NCI-H1417 treated with DMSO at 0.1 percent for 48 hours (cell line): Measurements from ENCODE around the gene DPAGT1.
"Not testable (repeated sequence)": the region's sequence is repeated elsewhere in the genome, so short reads cannot be mapped to it uniquely, and the experiment has no call there.

Experiments
- DNase-seq: peaks from one replicate; lab custom pipeline; 2025; lab: John Stamatoyannopoulos, UW

DPAGT1 gene

DNA sequence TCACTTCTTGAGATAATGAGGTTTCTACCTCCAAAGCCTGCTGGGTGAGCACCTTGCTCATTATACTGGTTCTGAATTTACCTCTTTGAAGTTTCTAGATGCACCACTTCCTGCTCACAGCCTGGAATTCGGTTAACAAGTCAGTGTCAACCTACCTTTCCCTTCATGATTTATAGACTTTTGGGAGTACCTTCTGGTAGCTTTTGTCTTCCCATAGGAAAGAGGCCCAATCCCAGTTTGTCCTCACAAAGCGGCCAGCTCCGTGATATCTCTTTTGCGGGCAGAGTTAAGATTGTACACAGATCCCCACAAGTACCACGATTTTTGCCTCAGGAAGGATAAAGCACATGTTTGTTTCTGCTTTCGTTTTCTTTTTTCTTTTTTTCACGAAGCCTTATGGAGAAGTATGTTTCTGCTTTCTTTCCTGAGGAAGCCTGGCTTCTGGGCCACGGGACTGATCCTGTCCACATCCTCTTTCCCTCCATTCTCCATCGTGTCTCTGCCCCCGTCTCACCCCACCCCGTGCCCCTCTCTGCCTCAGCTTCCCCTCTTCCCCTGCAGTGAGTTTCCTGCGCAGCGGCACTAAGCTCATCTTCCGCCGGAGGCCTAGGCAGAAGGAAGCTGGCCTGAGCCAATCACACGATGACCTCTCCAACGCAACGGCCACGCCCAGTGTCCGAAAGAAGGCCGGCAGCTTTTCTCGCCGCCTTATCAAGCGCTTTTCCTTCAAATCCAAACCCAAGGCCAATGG lies 14.0 kb upstream of the DPAGT1 start:
- DNase-seq: no peak

GRCh38 chr11:119114351-119114750 lies 12.7 kb upstream of the DPAGT1 start:
- no peak for DNase-seq

- DNase-seq: no peak
These were observed 12.1 kb upstream of the DPAGT1 start for GRCh38 chr11:119113716-119114115.

DNA sequence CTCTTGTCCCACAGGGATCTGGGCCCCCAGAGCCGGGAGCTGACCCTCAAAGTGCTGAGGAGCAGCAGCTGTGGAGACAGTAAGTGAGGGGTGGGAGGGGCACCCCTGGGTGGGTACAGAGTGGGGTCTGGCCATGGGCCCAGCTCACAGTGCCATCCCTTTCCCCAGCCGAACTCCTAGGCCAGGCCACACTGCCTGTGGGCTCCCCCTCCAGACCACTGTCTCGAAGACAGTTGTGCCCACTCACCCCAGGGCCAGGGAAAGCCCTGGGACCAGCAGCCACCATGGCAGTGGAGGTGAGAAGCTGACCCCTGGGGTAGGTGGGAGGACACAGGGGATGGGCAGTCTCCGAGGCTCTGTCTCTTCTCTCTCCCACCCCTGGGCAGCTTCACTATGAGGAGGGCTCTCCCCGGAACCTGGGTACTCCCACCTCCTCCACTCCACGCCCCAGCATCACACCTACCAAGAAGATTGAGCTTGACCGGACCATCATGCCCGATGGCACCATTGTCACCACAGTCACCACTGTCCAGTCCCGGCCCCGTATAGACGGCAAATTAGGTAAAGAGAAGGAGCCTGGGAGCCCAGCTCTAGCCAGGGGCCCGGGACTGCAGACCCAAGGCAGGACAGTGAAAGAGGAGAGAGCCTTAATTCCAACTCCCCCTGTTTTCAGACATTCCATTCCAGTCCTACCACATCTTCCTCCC lies 10.8 kb upstream of the DPAGT1 start:
- no peak for DNase-seq

DNA sequence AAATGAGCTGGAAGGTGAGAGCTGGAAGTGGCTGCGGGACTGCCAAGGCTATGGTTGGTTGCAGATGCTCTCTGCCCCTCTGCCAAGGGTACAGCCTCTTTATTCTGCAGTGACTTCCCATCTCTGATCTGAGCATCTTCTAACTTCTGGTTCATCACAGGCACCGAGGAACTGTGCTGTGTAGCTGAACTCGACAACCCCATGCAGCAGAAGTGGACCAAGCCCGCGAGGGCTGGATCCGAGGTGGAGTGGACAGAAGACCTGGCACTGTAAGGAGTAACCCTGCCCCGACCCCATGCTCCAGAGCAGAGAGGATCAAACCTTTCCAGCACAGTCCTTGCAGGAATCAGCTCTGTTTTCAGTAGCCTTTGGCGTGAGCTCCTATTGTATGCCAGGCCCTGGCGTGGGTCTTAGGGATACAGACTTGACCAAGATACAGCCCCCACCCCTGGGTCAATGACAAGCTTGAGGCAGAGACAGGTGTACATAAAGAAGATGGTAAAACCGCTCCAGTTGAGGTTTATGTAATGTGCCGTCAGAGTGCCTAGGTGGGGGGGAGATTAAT lies 9.8 kb upstream of the DPAGT1 start:
- no peak for DNase-seq

DNA sequence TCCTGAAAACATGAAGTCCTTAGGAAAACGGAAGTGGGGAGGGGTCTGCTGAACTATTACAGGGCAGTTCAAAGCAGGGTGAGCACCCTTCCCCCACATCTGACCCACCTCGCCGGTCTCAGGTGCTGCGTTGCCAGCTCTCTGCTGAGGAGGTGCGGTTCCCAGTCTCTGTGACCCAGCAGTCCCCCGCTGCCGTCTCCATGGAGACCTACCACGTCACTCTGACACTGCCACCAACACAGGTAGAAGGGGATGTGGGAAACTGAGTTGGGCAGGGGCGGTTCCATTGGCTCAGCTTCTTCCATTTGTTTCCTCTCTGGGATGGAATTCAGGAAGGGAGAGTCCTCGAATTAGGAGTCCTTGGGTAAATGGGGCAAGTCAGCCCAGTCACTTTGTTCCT lies 8.8 kb upstream of the DPAGT1 start:
- no peak for DNase-seq

DNA sequence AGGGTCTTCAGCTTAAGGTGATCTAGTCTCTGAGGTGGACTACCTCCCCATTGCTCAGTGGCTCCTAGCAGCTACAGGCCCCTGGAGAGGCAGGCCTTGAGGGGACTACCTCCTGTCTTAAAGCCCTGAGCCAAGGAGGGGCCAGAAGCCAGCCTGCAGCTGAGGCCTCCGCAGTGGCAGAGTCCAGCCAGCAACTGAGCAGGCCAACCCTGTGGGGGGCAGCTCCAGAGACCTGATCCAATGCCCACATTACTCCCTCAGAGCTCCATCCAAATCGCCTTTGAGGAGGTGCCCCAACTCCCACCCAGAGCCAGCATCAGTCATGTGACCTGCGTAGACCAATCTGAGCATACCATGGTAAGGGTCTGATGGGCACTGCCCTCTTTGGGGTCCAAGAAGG lies 8.2 kb upstream of the DPAGT1 start:
- DNase-seq: no peak

DNA sequence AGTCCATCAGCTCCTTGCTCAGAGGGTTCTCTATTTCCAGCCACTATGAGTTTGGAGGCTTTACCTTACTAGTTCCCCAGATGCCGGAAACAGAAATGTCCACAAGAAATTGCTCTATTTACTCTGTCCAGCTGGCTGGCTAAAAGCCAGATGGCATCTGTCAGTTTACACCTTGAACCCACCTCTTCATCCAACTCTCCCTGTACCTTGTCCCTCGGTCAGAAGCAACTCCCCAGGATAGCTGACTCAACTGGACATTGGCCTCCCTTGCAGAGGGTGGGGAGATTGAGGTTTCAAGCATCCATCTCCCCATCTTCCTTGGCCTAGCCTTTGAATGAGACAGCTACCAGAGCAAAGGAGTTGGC lies 7.2 kb upstream of the DPAGT1 start:
- DNase-seq: no peak

DNA sequence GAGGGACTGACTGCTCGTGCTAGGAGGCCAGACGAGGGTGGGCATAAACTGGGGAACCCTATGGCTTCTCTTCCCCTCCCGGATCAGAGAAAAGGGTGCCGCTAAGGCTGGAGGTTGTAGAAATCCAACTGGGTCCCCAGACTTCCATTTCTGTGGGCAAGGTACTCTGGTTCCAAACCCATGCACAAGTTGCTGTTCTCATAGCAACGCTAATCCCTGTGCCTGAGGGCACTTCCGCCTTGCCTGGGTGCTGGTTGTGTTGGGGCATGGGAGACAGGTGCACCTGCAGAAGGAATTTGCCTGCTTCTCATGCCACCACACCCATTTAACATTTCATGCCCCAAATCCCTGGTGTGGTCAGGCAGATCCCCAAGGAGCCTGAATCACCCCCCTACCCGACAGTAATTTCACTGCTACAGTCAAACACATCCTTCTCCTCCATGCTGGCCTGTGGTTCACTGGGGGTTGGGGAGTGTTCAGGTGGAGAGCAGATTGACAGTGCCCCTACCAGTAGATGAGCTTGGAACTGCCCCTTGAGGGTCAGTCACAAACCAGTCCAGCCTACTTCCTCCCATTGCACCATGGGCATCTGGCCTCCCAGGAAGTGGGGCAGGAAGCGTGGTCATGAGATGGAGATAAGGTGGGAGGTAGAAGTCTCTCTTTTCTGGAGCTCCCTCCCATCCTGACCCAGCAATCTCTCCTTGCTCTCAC lies 6.6 kb upstream of the DPAGT1 start:
- peak; percentile 28 for DNase-seq

DNA sequence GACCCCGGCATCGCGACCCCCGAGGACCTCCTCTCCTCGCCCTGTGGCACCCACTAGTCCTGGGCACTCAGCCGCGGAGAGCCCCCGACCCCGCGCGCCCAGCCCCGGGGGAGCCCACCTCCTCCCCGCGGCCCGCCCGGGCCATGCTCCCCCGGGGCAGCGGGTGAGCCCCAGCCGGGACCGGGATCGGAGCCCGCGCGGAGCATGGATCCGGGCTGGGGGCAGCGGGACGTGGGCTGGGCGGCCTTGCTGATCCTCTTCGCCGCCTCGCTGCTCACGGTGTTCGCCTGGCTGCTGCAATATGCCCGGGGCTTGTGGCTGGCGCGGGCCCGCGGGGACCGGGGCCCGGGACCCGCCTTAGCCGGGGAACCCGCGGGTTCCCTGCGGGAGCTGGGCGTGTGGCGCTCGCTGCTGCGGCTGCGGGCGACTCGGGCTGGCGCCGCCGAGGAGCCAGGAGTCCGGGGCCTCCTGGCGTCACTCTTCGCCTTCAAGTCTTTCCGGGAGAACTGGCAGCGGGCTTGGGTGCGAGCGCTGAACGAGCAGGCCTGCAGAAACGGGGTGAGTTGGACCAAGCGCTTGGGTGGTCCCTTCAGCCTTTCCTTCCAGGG lies 6.0 kb upstream of the DPAGT1 start:
- no peak for DNase-seq

- peak; percentile 37 for DNase-seq
These were observed 5.2 kb upstream of the DPAGT1 start, which contains the start of gene C2CD2L for GRCh38 chr11:119106564-119107537. Gene C2CD2L (plus strand): TSS chr11:119107344. CDS start chr11:119107742, 398 bp downstream.

- DNase-seq: no peak
These were observed 2.1 kb upstream of the DPAGT1 start for GRCh38 chr11:119103793-119104192.

DNA sequence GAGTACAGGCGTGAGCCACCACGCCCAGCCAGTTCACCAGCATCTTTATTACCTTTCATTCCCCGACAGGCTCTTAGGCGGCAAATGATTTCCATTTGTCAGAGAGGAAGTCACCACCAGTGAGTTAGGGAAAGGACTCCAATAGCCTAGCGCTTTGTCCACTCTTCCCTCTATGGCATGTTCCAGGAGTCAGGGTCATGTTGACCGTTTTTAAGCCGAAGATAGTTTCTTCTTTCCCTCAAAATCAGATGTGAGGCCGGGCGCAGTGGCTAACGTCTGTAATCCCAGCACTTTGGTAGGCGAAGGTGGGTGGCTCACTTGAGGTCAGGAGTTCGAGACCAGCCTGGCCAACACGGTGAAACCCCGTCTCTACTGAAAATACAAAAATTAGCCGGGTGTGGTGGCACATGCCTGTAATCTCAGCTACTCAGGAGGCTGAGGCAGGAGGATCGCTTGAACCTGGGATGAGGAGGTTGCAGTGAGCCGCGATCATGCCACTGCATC lies 1.6 kb upstream of the DPAGT1 start:
- not testable (repeated sequence) for DNase-seq

GRCh38 chr11:119100994-119101758 lies 477 bp downstream of the DPAGT1 start:
- DNase-seq: no peak

GRCh38 chr11:119100246-119100970 lies 1.2 kb downstream of the DPAGT1 start:
- DNase-seq: no peak

DNA sequence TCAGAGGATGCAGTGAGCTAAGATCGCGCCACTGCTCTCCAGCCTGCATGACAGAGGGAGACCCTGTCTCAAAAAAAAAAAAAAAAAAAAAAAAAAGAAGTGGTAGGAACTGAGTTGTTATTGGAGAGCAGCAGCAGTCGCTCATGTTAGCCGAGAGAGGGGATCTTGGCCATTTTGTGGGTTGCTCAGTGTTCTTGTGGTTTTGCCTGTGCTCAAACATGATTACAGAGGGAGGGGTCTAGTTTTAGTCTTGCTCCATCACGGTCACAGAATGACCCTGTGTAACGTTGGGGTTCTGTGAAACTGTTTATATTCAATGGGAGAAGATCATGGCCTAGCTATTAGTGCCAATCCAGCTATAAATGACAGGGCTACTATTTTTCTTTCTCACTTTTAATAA lies 1.9 kb downstream of the DPAGT1 start:
- no peak for DNase-seq

DNA sequence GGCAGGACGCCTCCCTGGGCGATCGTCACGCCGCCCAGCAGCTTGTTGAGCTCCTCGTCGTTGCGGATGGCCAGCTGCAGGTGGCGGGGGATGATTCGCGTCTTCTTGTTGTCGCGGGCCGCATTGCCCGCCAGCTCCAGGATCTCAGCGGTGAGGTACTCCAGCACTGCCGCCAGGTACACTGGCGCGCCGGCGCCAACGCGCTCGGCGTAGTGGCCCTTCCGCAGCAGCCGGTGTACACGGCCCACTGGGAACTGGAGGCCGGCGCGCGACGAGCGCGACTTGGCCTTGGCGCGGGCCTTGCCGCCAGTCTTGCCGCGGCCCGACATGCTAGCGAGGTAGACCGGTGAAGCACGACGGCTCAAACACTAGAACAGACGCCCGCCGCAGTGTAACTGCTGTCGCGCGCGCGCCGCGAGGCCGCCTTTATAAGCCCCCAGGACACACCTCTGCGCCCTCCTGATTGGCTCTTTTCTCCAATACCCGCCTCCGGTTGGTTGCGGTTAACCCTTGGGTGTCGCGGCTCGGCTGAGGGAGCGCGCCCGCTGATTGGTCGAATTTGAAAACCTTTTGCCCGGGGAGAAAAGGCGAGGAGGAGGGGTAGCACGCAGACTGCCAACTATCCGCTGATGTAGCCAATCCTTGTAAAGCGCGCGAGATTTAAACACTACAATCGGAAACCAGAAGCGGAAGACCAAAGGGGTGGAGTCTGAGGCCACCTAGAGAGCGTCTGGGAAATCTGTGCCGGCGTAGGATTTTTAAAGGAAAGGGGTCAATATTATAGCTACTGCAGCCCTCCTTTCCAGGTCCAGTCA lies 6.4 kb downstream of the DPAGT1 start:
- DNase-seq: peak; percentile 99

GRCh38 chr11:119094816-119095065 lies 6.9 kb downstream of the DPAGT1 start:
- peak; percentile 19 for DNase-seq
